HG02759 (cell line): ENCODE results near the gene RNF150.
"Not testable (repeated sequence)": the region's sequence is repeated elsewhere in the genome, so short reads cannot be mapped to it uniquely, and the experiment has no call there.

Experiments used
- ATAC-seq: cut with Tn5 transposase; IDR thresholded peaks from one replicate; pipeline ENCODE4 v1.9.1; 2021; ENCODE audit warnings: mild to moderate bottlenecking, moderate library complexity; ENCODE audit not compliant: unreplicated experiment

Gene RNF150

DNA sequence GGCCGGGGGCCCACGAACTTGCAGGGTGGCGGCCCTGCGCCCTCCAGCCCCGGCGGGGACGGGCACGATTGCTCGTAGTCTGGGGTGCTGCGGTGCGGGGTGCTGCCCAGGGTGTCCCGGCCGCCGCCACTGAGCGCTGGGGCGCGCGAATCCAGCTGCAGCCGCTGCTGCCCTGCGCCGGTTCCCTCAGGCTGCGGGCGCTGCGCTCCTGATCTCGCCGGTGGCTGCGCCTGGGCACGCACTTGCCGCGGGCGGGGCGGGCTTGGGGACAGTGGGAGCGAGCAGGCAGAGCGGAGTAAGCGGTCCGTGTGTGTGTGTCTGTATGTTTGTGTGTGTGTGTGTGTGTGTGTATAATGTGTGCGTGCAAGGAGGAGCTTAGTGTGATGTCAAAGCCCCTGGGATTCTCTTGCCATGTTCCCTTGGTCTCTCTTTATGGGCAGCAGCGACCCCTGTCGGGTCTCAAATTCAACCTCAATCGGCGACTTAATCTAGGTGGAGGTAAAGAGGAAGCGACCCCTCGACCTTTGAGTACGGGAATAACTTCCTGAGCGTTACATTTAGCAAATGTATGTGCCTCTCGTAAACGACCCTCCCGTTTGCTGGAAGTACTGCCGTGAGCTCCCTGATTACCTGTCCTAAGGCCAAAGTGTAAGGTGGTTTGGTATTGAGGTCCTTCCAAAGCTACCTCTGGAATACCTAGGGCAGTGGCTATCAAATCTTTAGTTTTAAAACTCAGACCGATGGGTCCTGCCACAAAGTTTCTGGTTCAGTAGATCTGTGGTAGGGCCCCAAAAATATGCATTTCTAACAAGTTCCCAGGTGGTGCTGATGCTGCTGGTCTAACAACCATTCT, at the start of gene RNF150:
Gene RNF150, minus strand, starts transcription at position 324 of the 853 bp plus-strand sequence.
- peak; percentile 75 for ATAC-seq

DNA sequence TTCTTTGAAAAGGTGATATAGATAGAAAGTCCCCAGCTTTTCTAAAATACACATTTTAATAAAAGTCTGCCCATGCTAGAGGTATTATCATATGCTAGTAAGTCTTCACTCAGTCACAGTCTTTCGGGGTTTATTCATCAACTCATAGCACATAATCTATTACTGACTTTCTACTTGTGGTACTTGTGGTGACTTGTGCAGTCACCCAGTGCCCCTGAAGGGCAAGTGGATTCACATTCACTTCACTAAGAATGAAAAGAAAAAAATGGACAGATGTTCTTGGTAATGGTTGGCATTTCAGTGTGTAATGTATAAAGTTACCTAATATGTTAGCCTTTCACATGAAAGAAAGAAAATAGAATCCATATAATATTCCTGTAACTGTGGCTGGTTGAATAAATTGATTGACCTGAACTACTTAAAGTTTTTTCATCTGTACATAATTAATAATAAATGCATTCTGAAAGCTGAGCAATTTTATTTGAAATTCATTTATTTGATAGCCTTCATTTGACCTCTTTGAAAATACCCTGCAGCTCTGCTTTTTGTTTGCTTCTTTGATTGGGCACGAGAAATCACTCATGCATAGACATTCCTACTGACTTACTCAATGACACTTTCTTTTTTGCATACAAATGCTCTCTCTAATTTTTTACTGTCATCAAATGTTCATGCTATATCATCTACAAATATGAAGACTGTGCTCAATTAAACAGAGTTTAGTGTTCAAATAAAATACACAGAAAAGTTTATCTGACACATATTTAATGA, 47.9 kb upstream of the RNF150 start:
- no peak for ATAC-seq

- no peak for ATAC-seq
Measured at GRCh38 chr4:141179474-141180373, 46.5 kb upstream of the RNF150 start.

DNA sequence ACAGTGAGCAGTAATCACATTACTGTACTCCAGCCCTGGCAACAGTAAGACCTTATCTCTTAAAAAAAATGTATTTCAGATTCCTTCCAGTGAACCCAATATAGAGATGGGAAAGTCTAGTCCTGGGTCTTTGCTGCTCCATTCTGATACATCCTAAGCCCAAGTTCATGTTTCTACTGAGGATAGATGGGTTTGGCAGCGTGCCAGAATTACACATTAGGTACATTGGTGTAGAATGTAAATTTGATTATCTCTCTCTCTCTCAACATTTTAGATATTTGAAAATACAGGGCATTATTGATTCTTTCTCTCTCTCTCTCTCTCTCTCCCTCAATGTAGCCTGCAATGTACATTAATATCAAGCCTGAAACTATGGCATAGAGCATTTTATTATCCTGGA, 43.9 kb upstream of the RNF150 start:
- no peak for ATAC-seq

DNA sequence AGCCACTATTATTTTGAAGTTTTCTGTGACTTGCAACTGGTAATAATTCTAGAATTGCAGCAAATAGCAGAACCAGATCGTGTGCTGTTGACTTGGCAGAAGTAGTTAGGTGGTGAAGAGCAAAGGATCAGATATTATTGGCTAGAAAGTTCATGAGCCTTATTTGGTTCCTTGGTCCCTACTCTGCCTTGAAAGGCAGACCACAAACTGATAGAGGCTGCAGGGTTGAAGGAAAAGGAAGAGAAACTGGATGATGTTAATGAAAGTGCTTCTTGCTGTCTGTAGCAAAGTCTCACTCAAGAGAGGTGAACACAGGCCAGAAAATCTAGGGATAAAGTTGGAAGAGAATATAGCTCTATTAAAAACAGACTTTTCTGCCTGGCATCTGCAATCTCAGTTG, 41.2 kb upstream of the RNF150 start:
- ATAC-seq = no peak

- ATAC-seq = no peak
Measured at GRCh38 chr4:141170671-141171070, 37.4 kb upstream of the RNF150 start.

DNA sequence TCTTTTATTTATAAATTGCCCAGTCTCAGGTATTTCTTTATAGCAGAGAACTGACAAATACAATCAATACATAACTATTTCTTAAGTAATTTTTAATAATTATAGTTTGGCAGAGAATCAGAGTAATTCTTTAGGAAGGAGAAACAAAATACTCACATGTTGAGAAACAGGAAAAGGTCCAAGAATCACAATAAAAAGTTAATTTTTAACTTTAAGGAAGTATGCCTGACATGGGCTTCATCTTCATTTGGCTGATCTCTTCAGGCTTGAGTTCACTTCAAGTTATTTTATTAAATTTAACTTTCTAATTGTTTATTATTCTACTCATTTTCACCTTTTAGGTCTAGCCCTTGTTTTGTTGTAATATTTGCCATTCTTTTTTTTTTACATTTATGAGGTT, 36.1 kb upstream of the RNF150 start:
- no peak for ATAC-seq

- ATAC-seq = not testable (repeated sequence)
Measured at GRCh38 chr4:141165001-141165400, 31.7 kb upstream of the RNF150 start.

DNA sequence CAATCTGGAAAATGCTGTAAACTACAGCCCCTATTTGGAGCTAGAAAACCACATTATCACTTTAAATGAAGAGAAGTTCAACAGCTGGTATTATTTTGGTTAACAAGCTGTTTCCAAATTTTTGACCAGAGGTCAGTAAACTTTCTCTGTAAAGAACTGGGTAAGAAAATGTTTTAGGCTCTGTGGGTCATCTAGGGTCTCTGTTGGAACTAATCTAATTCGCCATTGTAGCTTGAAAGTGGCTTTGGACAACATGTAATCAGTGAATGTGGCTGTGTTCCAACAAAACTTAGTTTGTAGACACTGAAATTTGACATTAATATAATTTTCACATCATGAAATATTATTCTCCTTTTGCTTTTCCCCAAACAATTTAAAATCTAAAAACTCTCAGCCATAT, 25.8 kb upstream of the RNF150 start:
- ATAC-seq = no peak

- no peak for ATAC-seq
Measured at GRCh38 chr4:141158219-141158618, 24.9 kb upstream of the RNF150 start.

GRCh38 chr4:141155586-141155985, 22.3 kb upstream of the RNF150 start:
- no peak for ATAC-seq

GRCh38 chr4:141154725-141155124, 21.5 kb upstream of the RNF150 start:
- no peak for ATAC-seq

DNA sequence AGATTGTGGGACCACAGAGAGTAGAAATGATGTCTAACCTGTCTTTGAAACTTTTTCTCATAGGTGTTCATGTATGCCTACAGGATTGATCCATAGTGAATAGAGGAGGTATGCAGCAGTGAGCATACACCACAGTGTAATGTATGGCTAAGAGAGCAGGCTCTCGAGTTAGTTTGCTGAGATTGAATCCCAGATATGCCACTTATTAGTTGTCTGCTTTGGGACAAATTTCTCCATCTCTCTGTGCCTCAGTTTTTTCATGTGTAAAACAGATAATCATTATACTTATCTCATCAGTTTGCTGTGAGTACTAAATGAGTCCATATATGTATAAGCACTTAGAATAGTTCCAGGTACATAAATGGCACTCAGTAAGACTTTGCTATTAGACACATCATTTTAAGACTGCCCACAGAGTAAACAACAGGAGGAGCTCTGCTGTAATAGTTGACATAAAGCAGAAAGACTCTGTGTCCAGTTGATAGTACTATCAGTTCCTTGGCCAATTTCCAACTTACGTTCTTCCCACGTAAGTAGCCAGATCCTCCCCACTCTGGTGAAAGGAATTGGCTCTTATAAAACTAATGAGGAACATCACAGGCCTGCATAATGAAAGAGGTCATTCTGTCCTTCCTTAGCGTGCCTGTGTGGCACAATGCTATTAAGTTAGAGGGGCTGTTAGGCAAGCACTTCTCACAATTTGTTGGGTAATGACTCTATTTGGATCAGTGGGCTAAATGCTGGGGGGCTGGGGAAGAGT, 20.7 kb upstream of the RNF150 start:
- ATAC-seq = no peak

- ATAC-seq = no peak
Measured at GRCh38 chr4:141144207-141144606, 10.9 kb upstream of the RNF150 start.

- ATAC-seq = no peak
Measured at GRCh38 chr4:141142423-141142822, 9.2 kb upstream of the RNF150 start.

GRCh38 chr4:141140391-141141200, 7.3 kb upstream of the RNF150 start:
- ATAC-seq = no peak

DNA sequence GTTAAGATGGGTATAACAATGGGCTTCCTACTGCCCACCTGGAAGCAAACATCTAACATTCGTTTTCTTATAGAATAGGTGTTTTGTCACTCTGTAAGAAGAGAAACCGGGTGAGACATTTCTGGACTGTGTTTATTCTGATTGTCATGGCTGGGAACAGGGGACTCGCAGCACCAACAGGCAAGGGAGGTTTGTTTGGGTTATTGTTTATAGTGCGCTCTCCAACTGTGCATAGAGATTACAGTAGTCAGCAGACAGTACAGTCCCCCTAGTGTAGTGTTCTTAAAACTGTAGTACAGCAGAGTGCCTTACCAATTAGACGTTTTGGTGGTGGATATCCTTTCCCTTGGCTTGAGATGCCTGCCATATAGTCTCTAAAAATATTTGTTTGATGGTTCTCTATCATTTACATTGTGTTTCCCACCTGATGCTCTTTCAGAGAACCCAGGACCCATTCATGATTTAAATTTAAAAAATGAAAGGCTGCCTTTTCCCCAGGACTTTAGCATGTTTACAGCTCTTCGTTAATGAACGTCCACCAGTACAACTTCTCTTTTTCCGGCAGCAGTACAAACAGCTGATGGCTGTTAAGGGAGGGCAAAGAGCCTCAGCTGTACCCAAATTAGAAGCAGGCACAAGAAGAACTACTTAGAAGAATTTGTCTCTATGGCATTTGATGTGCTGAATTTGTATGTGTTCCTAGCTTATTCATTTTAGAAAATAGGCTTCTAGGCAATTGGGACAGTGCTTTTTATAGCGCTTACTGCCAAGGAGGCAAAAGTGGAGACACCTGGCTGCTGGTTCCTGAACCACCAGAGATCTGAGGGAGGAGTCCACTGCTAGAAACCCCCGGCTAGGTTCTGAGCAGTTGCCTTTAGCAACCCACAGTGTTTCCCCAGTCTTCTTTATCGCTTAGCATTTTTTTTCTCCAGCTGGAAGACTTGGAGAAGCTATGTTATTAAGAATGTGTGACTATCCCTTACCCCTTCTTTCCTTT, 1.0 kb upstream of the RNF150 start:
- no peak for ATAC-seq

- ATAC-seq = peak; percentile 39
Measured at GRCh38 chr4:141132709-141133145, 542 bp downstream of the RNF150 start.
